GM06990 (cell line): ENCODE data around the gene TEX2.

ENCODE experiments used
- DNase-seq: peaks from one replicate; pipeline ENCODE4 v3.0.0-alpha.2; 2011; ENCODE audit not compliant: insufficient read length; ENCODE audit errors: extremely low read depth
- H3K27me3 ChIP-seq: replicated peaks from 2 replicates; pipeline ENCODE4 v1.6.0; 2011; ENCODE audit warnings: low read length; ENCODE audit not compliant: control insufficient read depth, insufficient read depth
- H3K36me3 ChIP-seq: 2 replicates; pipeline ENCODE4 v1.5.1; 2011; ENCODE audit warnings: low read length; ENCODE audit not compliant: control insufficient read depth, insufficient read depth
- H3K4me3 ChIP-seq: replicated peaks from 2 replicates; pipeline ENCODE4 v1.5.1; 2011; ENCODE audit warnings: low read depth, mild to moderate bottlenecking, control low read depth, low read length
- CTCF ChIP-seq: IDR thresholded peaks from 2 replicates; pipeline ENCODE4 v1.5.1; 2011; ENCODE audit warnings: low read length, control low read depth, mild to moderate bottlenecking, inconsistent platforms; ENCODE audit not compliant: insufficient read depth, poor library complexity, severe bottlenecking

The TEX2 gene

GRCh38 chr17:64155129-64155528, 107.9 kb downstream of the TEX2 start:
- Histone ChIP-seq H3K36me3 (peaks cover 2% of the 10 kb centered on the region; the same call in 1 of the 2 replicates), H3K4me3 (no peak overlapping the region), H3K27me3 (no peaks in the 10 kb centered on the region)
- DNase-seq: no peak
- TF ChIP-seq CTCF: no peak

- H3K36me3 ChIP-seq: peaks cover 2% of the 10 kb centered on the region; the same call in 1 of the 2 replicates
- TF ChIP-seq CTCF: no peak
Observed at GRCh38 chr17:64154717-64155116, 108.3 kb downstream of the TEX2 start.

GRCh38 chr17:64154313-64154695, 108.8 kb downstream of the TEX2 start:
- no peak for DNase-seq
- H3K36me3 ChIP-seq: peaks cover 2% of the 10 kb centered on the region; the same call in 1 of the 2 replicates
- TF ChIP-seq CTCF: no peak

More at GRCh38 chr17:64154717-64155116, 108.3 kb downstream of the TEX2 start:
- no peak overlapping the region for H3K4me3 ChIP-seq
- H3K27me3 ChIP-seq: no peaks in the 10 kb centered on the region
- no peak for DNase-seq

GRCh38 chr17:64153565-64154312, 109.3 kb downstream of the TEX2 start:
- no peak for TF ChIP-seq CTCF
- H3K27me3 ChIP-seq: no peaks in the 10 kb centered on the region
- H3K36me3 ChIP-seq: peaks cover 2% of the 10 kb centered on the region; the same call in 1 of the 2 replicates
- DNase-seq: no peak
- no peak overlapping the region for H3K4me3 ChIP-seq

More at GRCh38 chr17:64154313-64154695, 108.8 kb downstream of the TEX2 start:
- H3K4me3 ChIP-seq: no peak overlapping the region
- no peaks in the 10 kb centered on the region for H3K27me3 ChIP-seq

- TF ChIP-seq CTCF: no peak
- H3K27me3 ChIP-seq: no peaks in the 10 kb centered on the region
- DNase-seq: no peak
- no peak overlapping the region for H3K4me3 ChIP-seq
- H3K36me3 ChIP-seq: peaks cover 2% of the 10 kb centered on the region; the same call in 1 of the 2 replicates
Observed at GRCh38 chr17:64152428-64153125, 110.5 kb downstream of the TEX2 start.
